ENCODE data around the gene CCNYL1.

DNA sequence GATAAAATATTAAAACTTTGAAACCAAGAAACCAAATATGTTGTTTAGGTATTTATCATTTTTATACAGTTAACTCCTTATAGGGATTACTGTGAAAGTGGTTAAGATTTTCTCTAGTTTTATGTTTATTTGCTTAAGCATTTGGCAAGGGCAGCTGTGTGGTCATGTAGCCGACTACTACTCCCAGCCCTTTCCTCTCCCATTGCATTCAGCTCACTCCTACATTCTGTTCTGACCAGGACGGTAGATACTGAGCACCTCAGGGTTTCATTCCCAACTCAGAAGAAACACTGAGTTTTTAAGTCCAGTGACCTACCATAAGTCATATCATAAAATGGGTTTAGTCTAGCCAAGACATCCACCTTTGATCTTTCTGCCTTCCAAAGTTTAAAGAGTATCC is 38.4 kb downstream of the CCNYL1 start:
- no peak for TF ChIP-seq POLR2A (IDR thresholded peaks at IDR 0.05)
- TF ChIP-seq, protein P1, sequence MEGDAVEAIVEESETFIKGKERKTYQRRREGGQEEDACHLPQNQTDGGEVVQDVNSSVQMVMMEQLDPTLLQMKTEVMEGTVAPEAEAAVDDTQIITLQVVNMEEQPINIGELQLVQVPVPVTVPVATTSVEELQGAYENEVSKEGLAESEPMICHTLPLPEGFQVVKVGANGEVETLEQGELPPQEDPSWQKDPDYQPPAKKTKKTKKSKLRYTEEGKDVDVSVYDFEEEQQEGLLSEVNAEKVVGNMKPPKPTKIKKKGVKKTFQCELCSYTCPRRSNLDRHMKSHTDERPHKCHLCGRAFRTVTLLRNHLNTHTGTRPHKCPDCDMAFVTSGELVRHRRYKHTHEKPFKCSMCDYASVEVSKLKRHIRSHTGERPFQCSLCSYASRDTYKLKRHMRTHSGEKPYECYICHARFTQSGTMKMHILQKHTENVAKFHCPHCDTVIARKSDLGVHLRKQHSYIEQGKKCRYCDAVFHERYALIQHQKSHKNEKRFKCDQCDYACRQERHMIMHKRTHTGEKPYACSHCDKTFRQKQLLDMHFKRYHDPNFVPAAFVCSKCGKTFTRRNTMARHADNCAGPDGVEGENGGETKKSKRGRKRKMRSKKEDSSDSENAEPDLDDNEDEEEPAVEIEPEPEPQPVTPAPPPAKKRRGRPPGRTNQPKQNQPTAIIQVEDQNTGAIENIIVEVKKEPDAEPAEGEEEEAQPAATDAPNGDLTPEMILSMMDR (IDR thresholded peaks at IDR 0.05) = no peak
- TF ChIP-seq POLR2AphosphoS5 (IDR thresholded peaks at IDR 0.05; ENCODE audit: insufficient read depth in 1 of 2, low read depth in 1 of 2) = no peak

Data from vagina (tissue), 2 donors.